IMR-90 (cell line): Measurements from ENCODE around the gene HDGF.

ENCODE experiments used
- CEBPB ChIP-seq: IDR thresholded peaks from 2 replicates; pipeline ENCODE4 v1.6.1; 2012; ENCODE audit warnings: low read depth, low read length, improper control_type of control experiment
- CHD1 ChIP-seq: IDR thresholded peaks from 2 replicates; pipeline ENCODE4 v1.6.1; 2012; ENCODE audit warnings: low read depth, low read length, improper control_type of control experiment
- MAFK ChIP-seq: IDR thresholded peaks from 2 replicates; pipeline ENCODE4 v1.6.1; 2012; ENCODE audit warnings: low read depth, low read length, improper control_type of control experiment
- MAZ ChIP-seq: IDR thresholded peaks from 2 replicates; pipeline ENCODE4 v1.6.1; 2012; ENCODE audit warnings: low read depth, mild to moderate bottlenecking, low read length, improper control_type of control experiment, moderate library complexity, borderline replicate concordance
- NFE2L2 ChIP-seq: fragments of 150-350 bp; IDR thresholded peaks from 2 replicates; pipeline ENCODE4 v1.6.1; 2016; ENCODE audit warnings: low read depth, mild to moderate bottlenecking, low read length
- POLR2A ChIP-seq: IDR thresholded peaks from 2 replicates; pipeline ENCODE4 v1.6.1; 2012; ENCODE audit warnings: mild to moderate bottlenecking, low read depth, low read length
- RAD21 ChIP-seq: IDR thresholded peaks from 2 replicates; pipeline ENCODE4 v1.6.1; 2012; ENCODE audit warnings: low read length, improper control_type of control experiment
- SMC3 ChIP-seq: fragments of 150-350 bp; IDR thresholded peaks from 2 replicates; pipeline ENCODE4 v1.6.1; 2016; ENCODE audit warnings: low read depth, mild to moderate bottlenecking, antibody characterized with exemption, low read length, moderate library complexity
- TF ChIP-seq, protein P1 (sequence below): conservative IDR thresholded peaks from 2 replicates; pipeline ENCODE4 v1.5.1; 2012; ENCODE audit warnings: mild to moderate bottlenecking, low read depth, low read length, improper control_type of control experiment
- TF ChIP-seq, protein P2 (sequence below): fragments of 150-350 bp; IDR thresholded peaks from 2 replicates; pipeline ENCODE4 v1.6.1; 2017; ENCODE audit warnings: mild to moderate bottlenecking, antibody characterized with exemption, low read length, low read depth

DNA sequence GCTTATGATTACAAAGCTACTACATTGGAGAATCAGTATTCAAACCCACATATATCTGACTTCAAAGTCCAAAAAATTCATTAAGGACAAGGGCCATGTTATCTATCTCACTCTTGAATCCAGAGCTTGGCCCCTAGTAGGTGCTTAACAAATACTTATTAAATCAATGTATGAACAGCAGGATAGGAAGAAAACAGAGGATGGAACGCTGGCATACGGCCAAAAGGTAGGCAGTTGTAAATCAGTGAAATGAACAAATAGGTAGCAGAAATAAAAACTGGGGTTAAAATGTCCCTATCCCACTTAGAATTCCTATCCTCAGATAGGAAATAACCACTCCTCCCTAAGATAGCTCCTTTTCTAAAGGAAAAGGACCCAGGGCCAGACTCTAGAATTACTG is 12.6 kb downstream of the HDGF start:
- TF ChIP-seq, protein P1, sequence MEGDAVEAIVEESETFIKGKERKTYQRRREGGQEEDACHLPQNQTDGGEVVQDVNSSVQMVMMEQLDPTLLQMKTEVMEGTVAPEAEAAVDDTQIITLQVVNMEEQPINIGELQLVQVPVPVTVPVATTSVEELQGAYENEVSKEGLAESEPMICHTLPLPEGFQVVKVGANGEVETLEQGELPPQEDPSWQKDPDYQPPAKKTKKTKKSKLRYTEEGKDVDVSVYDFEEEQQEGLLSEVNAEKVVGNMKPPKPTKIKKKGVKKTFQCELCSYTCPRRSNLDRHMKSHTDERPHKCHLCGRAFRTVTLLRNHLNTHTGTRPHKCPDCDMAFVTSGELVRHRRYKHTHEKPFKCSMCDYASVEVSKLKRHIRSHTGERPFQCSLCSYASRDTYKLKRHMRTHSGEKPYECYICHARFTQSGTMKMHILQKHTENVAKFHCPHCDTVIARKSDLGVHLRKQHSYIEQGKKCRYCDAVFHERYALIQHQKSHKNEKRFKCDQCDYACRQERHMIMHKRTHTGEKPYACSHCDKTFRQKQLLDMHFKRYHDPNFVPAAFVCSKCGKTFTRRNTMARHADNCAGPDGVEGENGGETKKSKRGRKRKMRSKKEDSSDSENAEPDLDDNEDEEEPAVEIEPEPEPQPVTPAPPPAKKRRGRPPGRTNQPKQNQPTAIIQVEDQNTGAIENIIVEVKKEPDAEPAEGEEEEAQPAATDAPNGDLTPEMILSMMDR: no peak
- TF ChIP-seq CEBPB (no peak), SMC3 (no peak), POLR2A (no peak), RAD21 (no peak), CHD1 (no peak), NFE2L2 (no peak), MAZ (no peak), MAFK (no peak)
- TF ChIP-seq, protein P2, sequence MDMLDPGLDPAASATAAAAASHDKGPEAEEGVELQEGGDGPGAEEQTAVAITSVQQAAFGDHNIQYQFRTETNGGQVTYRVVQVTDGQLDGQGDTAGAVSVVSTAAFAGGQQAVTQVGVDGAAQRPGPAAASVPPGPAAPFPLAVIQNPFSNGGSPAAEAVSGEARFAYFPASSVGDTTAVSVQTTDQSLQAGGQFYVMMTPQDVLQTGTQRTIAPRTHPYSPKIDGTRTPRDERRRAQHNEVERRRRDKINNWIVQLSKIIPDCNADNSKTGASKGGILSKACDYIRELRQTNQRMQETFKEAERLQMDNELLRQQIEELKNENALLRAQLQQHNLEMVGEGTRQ: no peak
